HL-60 (cell line): Measurements from ENCODE around the gene IFIT2.

Source experiments
- GABPA ChIP-seq: IDR thresholded peaks from 2 replicates; pipeline ENCODE4 v1.6.1; 2012; ENCODE audit warnings: low read depth
- POLR2AphosphoS5 ChIP-seq: IDR thresholded peaks from 2 replicates; pipeline ENCODE4 v1.6.1; 2012; ENCODE audit warnings: low read depth
- TF ChIP-seq, protein P1 (sequence below): IDR thresholded peaks from one replicate; pipeline ENCODE4 v1.5.1; 2011; ENCODE audit warnings: low read length, control low read depth, inconsistent platforms; ENCODE audit not compliant: insufficient read depth

DNA sequence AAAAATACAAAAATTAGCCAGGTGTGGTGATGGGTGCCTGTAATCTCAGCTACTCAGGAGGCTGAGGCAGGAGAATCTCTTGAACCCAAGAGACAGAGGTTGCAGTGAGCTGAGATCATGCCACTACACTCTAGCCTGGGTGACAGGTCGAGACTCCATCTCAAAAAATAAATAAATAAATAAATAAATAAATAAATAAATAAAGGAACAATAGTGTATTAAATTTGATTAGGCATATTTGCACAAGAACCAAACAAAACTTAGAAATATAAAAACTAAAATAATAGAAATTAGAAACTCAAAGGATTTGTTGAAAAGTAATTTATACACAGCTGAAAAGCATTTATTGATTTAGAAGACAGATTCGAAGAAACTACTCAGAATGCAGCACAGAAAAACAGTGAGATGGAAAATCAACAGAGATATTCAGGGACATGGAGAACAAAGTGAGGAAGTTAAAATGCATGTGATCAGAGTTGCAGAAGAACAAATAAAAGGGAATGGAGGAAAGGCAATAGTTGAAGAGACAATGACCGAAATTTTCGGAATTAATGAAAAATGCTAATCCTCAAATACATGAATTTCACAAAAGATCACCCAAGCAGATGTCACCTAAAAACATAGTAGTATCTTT lies 43.6 kb downstream of the IFIT2 start:
- no peak for TF ChIP-seq GABPA
- TF ChIP-seq, protein P1, sequence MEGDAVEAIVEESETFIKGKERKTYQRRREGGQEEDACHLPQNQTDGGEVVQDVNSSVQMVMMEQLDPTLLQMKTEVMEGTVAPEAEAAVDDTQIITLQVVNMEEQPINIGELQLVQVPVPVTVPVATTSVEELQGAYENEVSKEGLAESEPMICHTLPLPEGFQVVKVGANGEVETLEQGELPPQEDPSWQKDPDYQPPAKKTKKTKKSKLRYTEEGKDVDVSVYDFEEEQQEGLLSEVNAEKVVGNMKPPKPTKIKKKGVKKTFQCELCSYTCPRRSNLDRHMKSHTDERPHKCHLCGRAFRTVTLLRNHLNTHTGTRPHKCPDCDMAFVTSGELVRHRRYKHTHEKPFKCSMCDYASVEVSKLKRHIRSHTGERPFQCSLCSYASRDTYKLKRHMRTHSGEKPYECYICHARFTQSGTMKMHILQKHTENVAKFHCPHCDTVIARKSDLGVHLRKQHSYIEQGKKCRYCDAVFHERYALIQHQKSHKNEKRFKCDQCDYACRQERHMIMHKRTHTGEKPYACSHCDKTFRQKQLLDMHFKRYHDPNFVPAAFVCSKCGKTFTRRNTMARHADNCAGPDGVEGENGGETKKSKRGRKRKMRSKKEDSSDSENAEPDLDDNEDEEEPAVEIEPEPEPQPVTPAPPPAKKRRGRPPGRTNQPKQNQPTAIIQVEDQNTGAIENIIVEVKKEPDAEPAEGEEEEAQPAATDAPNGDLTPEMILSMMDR, result no peak
- TF ChIP-seq POLR2AphosphoS5, result no peak
